ENCODE measurements around the gene ADCY3.

ADCY3 gene

GRCh38 chr2:24899361-24899910 is 20.6 kb downstream of the ADCY3 start:
- DNase-seq = no peak

GRCh38 chr2:24898122-24899109 is 21.6 kb downstream of the ADCY3 start:
- no peak for DNase-seq

- DNase-seq = no peak
Measured at GRCh38 chr2:24894750-24895149, 25.3 kb downstream of the ADCY3 start.

GRCh38 chr2:24893934-24894333 is 26.1 kb downstream of the ADCY3 start:
- DNase-seq = no peak

GRCh38 chr2:24892928-24893327 is 27.1 kb downstream of the ADCY3 start:
- DNase-seq = no peak

GRCh38 chr2:24891201-24891600 is 28.8 kb downstream of the ADCY3 start:
- DNase-seq = no peak

GRCh38 chr2:24889221-24889620 is 30.8 kb downstream of the ADCY3 start:
- DNase-seq = no peak

- DNase-seq = no peak
Measured at GRCh38 chr2:24888177-24888576, 31.9 kb downstream of the ADCY3 start.

GRCh38 chr2:24887307-24887874 is 32.6 kb downstream of the ADCY3 start:
- DNase-seq = no peak

- DNase-seq = no peak
Measured at GRCh38 chr2:24886691-24887304, 33.2 kb downstream of the ADCY3 start.

GRCh38 chr2:24886126-24886501 is 33.9 kb downstream of the ADCY3 start:
- DNase-seq = no peak

- no peak for DNase-seq
Measured at GRCh38 chr2:24885221-24886125, 34.6 kb downstream of the ADCY3 start.

GRCh38 chr2:24883946-24884345 is 36.1 kb downstream of the ADCY3 start:
- DNase-seq = no peak

- no peak for DNase-seq
Measured at GRCh38 chr2:24881623-24882022, 38.4 kb downstream of the ADCY3 start.

GRCh38 chr2:24881158-24881557 is 38.9 kb downstream of the ADCY3 start:
- DNase-seq = no peak

- no peak for DNase-seq
Measured at GRCh38 chr2:24878341-24878740, 41.7 kb downstream of the ADCY3 start.

- no peak for DNase-seq
Measured at GRCh38 chr2:24877646-24878045, 42.4 kb downstream of the ADCY3 start.

GRCh38 chr2:24877067-24877466 is 43.0 kb downstream of the ADCY3 start:
- no peak for DNase-seq

GRCh38 chr2:24875901-24876300 is 44.1 kb downstream of the ADCY3 start:
- DNase-seq = no peak

GRCh38 chr2:24875272-24875671 is 44.8 kb downstream of the ADCY3 start:
- DNase-seq = no peak

GRCh38 chr2:24874035-24874434 is 46.0 kb downstream of the ADCY3 start:
- no peak for DNase-seq

- no peak for DNase-seq
Measured at GRCh38 chr2:24873619-24874018, 46.4 kb downstream of the ADCY3 start.
